CD4-positive, alpha-beta memory T cell (primary cell): ENCODE data around the gene SNCA. TPM values are rescaled to one million over a fixed set of nuclear protein-coding genes. Genes with fewer than 3 reads are reported as not detected.

ENCODE experiments used
- CTCF ChIA-PET: fragments of 350-600 bp; sonication (Branson Sonifier 250); formaldehyde crosslinking; loops from one replicate; lab custom pipeline; 2021; ENCODE audit warnings: inconsistent platforms; ENCODE audit not compliant: partially characterized antibody; lab: Charles Lee
- POLR2A ChIA-PET: fragments of 350-600 bp; sonication (Branson Sonifier 250); formaldehyde crosslinking; loops from one replicate; lab custom pipeline; 2021; ENCODE audit not compliant: partially characterized antibody; lab: Charles Lee
- DNase-seq, 5 donors: peaks; one replicate each; pipeline versions ENCODE4 v3.0.0 to v3.0.0-alpha.2; 2020 to 2022; ENCODE audit warnings: mixed read lengths in 1 of 5
- H3K27ac ChIP-seq: one replicate; pipeline ENCODE4 v1.7.0; 2013; ENCODE audit warnings: low read depth, low read length
- H3K27me3 ChIP-seq: 2 replicates; pipeline ENCODE4 v1.7.0; 2013; ENCODE audit warnings: mild to moderate bottlenecking, low read length, moderate library complexity; ENCODE audit not compliant: insufficient read depth
- H3K36me3 ChIP-seq: 2 replicates; pipeline ENCODE4 v1.7.0; 2013; ENCODE audit warnings: mild to moderate bottlenecking, low read length, moderate library complexity; ENCODE audit not compliant: insufficient read depth
- H3K4me1 ChIP-seq: 2 replicates; pipeline ENCODE4 v1.7.0; 2013; ENCODE audit warnings: mild to moderate bottlenecking, low read length, moderate library complexity; ENCODE audit not compliant: insufficient read depth
- H3K4me3 ChIP-seq, 2 donors: one replicate each; pipeline ENCODE4 v1.7.0; 2013; ENCODE audit warnings: low read length in 2 of 2, mild to moderate bottlenecking in 1 of 2
- H3K9me3 ChIP-seq, 2 donors: one replicate each; pipeline ENCODE4 v1.7.0; 2013; ENCODE audit warnings: low read length in 2 of 2, control low read depth in 1 of 2; ENCODE audit not compliant: control insufficient read depth in 1 of 2
- H3K27ac Mint-ChIP-seq, 7 donors: one replicate each; pipeline ENCODE4 v1.8.0; 2020 to 2021; ENCODE audit warnings: mixed read lengths in 7 of 7, mild to moderate bottlenecking in 6 of 7, inconsistent platforms in 3 of 7, moderate library complexity in 3 of 7
- H3K27me3 Mint-ChIP-seq, 2 donors: one replicate each; pipeline ENCODE4 v1.8.0; 2020 to 2021; ENCODE audit warnings: mixed read lengths in 2 of 2
- H3K36me3 Mint-ChIP-seq, 2 donors: one replicate each; pipeline ENCODE4 v1.8.0; 2020 to 2021; ENCODE audit warnings: mixed read lengths in 2 of 2, inconsistent platforms in 1 of 2, mild to moderate bottlenecking in 1 of 2
- H3K4me1 Mint-ChIP-seq, 4 donors: one replicate each; pipeline ENCODE4 v1.8.0; 2020 to 2021; ENCODE audit warnings: mixed read lengths in 4 of 4, mild to moderate bottlenecking in 1 of 4
- H3K4me3 Mint-ChIP-seq, 8 donors: one replicate each; pipeline ENCODE4 v1.8.0; 2020 to 2021; ENCODE audit warnings: mixed read lengths in 8 of 8, mild to moderate bottlenecking in 7 of 8, moderate library complexity in 6 of 8, inconsistent platforms in 3 of 8
- H3K9me3 Mint-ChIP-seq, 8 donors: one replicate each; pipeline ENCODE4 v1.8.0; 2020 to 2021; ENCODE audit warnings: mixed read lengths in 8 of 8, mild to moderate bottlenecking in 5 of 8, inconsistent platforms in 3 of 8, moderate library complexity in 1 of 8
- intact Hi-C: fragments of 100-400 bp; cut with micrococcal nuclease; formaldehyde crosslinking; loops from one replicate; pipeline ENCODE4 v1.15.1; 2023
- polyA plus RNA-seq, 2 donors: library from polyadenylated mRNA; unstranded; fragments of 300-500 nt; fragmentation: Illumina TruSeq; gene quantifications; one replicate each; pipeline ENCODE4 v1.2.3, GENCODE V29; 2021
- total RNA-seq, 2 experiments: library from RNA; stranded (reverse); gene quantifications; one replicate each; pipeline ENCODE4 v1.2.3, GENCODE V29; 2021

Gene SNCA
- total and polyA plus RNA-seq, 4 experiments from 2014 or later = 0.70 to 1.8 (median 1.4) TPM

DNA sequence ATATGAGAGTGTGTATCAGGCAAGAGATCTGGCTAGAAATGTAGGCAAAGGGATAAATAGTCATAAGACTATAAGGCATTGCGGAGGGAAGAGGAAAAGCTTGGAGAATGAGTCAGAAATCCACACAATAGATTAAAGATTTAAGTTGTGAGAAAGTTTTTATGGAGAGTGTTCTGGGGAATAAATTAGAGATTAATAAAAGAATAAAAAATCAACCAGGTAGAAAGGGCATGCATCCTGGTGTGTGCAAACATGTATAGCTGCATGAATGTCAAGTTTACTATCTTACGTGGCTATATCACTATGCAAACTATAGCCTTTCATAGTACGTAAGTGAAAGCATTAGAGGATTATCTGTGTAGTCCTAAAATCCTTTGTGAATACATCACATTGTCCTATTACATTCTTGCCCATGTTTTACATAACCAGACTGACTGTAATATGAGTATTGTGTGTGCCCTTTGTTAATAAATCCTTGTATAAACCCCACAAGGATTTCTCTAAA lies 36.9 kb downstream of the SNCA start:
- Histone ChIP-seq H3K27ac (no peak overlapping the region), H3K4me1 (no peaks in the 10 kb centered on the region), H3K36me3 (no peaks in the 10 kb centered on the region), H3K27me3 (no peaks in the 10 kb centered on the region), H3K4me3 (no peak overlapping the region), H3K9me3 (no peaks in the 10 kb centered on the region)
- H3K9me3 Mint-ChIP-seq = no peaks in the 10 kb centered on the region
- intact Hi-C loops = no loop called here
- H3K4me3 Mint-ChIP-seq = no peak overlapping the region
- CTCF ChIA-PET = no interaction called here
- no peak overlapping the region for H3K27ac Mint-ChIP-seq
- no peaks in the 10 kb centered on the region for H3K36me3 Mint-ChIP-seq
- H3K4me1 Mint-ChIP-seq = no peaks in the 10 kb centered on the region
- DNase-seq = no peak
- peaks cover 1 to 2% of the 10 kb centered on the region in 2 donors for H3K27me3 Mint-ChIP-seq
- POLR2A ChIA-PET = no interaction called here

- no peaks in the 10 kb centered on the region for H3K36me3 Mint-ChIP-seq
- peaks cover 1 to 2% of the 10 kb centered on the region in 2 donors for H3K27me3 Mint-ChIP-seq
- H3K4me1 Mint-ChIP-seq = no peaks in the 10 kb centered on the region
- Histone ChIP-seq H3K9me3 (no peaks in the 10 kb centered on the region), H3K27ac (no peak overlapping the region), H3K4me1 (no peaks in the 10 kb centered on the region), H3K27me3 (no peaks in the 10 kb centered on the region), H3K36me3 (no peaks in the 10 kb centered on the region), H3K4me3 (no peak overlapping the region)
- POLR2A ChIA-PET = no interaction called here
- intact Hi-C loops = no loop called here
- H3K4me3 Mint-ChIP-seq = no peak overlapping the region
- H3K9me3 Mint-ChIP-seq = no peaks in the 10 kb centered on the region
- DNase-seq = no peak
- CTCF ChIA-PET = no interaction called here
- no peak overlapping the region for H3K27ac Mint-ChIP-seq
These were observed 37.9 kb downstream of the SNCA start for GRCh38 chr4:89799071-89799470.

GRCh38 chr4:89797117-89797516 lies 39.8 kb downstream of the SNCA start:
- intact Hi-C loops = no loop called here
- DNase-seq = no peak
- H3K27me3 Mint-ChIP-seq = peaks cover 0 to 1% of the 10 kb centered on the region in 2 donors
- no peaks in the 10 kb centered on the region for H3K9me3 Mint-ChIP-seq
- ChIA-PET POLR2A (no interaction called here), CTCF (no interaction called here)
- H3K36me3 Mint-ChIP-seq = no peaks in the 10 kb centered on the region
- no peaks in the 10 kb centered on the region for H3K27me3 ChIP-seq
- no peaks in the 10 kb centered on the region for H3K4me1 ChIP-seq
- no peak overlapping the region for H3K27ac ChIP-seq
- H3K9me3 ChIP-seq = no peaks in the 10 kb centered on the region
- H3K4me1 Mint-ChIP-seq = no peaks in the 10 kb centered on the region
- H3K36me3 ChIP-seq = no peaks in the 10 kb centered on the region
- no peak overlapping the region for H3K27ac Mint-ChIP-seq
- no peak overlapping the region for H3K4me3 ChIP-seq
- no peak overlapping the region for H3K4me3 Mint-ChIP-seq

DNA sequence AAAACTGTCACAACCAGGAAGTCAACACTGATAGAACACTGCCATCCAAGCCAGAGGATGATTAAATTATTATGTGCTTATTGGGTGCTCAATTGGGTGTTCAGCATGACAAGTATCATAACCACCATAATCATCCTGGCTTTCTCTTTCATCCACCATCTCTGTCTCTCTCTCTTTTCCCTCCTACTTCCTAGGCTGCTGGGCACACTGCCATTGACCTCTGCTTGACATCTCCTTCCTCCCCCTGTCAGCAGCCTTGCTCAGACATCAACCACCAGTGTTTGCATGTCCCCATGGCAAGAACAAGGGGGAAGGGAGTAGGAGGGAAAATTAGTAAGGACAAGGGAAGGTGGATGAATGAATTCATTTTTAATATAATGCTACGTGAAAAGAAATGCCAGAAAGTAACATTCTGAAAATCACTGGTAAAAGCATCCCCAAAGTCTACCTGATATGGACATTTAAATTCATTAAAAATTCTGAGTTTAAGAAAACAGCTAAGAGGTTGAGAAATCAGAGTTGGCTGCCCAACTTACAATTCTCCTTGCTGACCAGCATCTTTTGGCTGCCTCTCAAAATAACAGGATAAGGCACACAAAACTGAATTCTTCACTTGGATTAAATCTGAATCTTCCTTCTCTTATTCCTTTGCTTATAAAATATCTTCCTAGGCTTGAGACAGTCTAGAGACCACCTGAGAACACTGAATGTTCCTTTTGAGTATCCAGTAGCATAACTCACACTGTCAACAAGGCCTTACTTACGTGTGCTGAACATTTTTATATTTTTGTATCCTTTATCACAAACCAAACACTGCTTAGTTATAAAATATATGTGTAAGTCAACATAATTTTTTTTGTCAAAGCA lies 48.5 kb downstream of the SNCA start:
- peaks cover 0 to 1% (median 0%) of the 10 kb centered on the region in 8 donors for H3K9me3 Mint-ChIP-seq
- no peaks in the 10 kb centered on the region for H3K4me1 ChIP-seq
- POLR2A ChIA-PET = no interaction called here
- no peaks in the 10 kb centered on the region for H3K4me1 Mint-ChIP-seq
- no peak for DNase-seq
- no peaks in the 10 kb centered on the region for H3K36me3 ChIP-seq
- H3K4me3 Mint-ChIP-seq = no peak overlapping the region
- H3K27ac ChIP-seq = no peak overlapping the region
- intact Hi-C loops = no loop called here
- no peak overlapping the region for H3K4me3 ChIP-seq
- no peaks in the 10 kb centered on the region for H3K9me3 ChIP-seq
- peaks cover 0 to 3% of the 10 kb centered on the region in 2 donors for H3K27me3 Mint-ChIP-seq
- no peaks in the 10 kb centered on the region for H3K36me3 Mint-ChIP-seq
- H3K27ac Mint-ChIP-seq = no peak overlapping the region
- no peaks in the 10 kb centered on the region for H3K27me3 ChIP-seq
- CTCF ChIA-PET = no interaction called here

GRCh38 chr4:89784686-89785231 lies 52.2 kb downstream of the SNCA start:
- no peaks in the 10 kb centered on the region for H3K4me1 Mint-ChIP-seq
- no peak overlapping the region for H3K27ac Mint-ChIP-seq
- H3K27me3 Mint-ChIP-seq = peaks cover 0 to 5% of the 10 kb centered on the region in 2 donors
- H3K4me1 ChIP-seq = no peaks in the 10 kb centered on the region
- no peak for DNase-seq
- peaks cover 0 to 1% (median 0%) of the 10 kb centered on the region in 8 donors for H3K9me3 Mint-ChIP-seq
- H3K36me3 ChIP-seq = no peaks in the 10 kb centered on the region
- no peak overlapping the region for H3K27ac ChIP-seq
- H3K9me3 ChIP-seq = no peaks in the 10 kb centered on the region
- no peak overlapping the region for H3K4me3 Mint-ChIP-seq
- no peaks in the 10 kb centered on the region for H3K27me3 ChIP-seq
- ChIA-PET CTCF (no interaction called here), POLR2A (no interaction called here)
- intact Hi-C loops = no loop called here
- no peaks in the 10 kb centered on the region for H3K36me3 Mint-ChIP-seq
- H3K4me3 ChIP-seq = no peak overlapping the region

- DNase-seq = no peak
- no peaks in the 10 kb centered on the region for H3K36me3 ChIP-seq
- Mint-ChIP-seq H3K36me3 (no peaks in the 10 kb centered on the region), H3K4me3 (no peak overlapping the region), H3K27ac (no peak overlapping the region), H3K27me3 (peaks cover 2 to 8% of the 10 kb centered on the region in 2 donors), H3K4me1 (no peaks in the 10 kb centered on the region), H3K9me3 (peaks cover 0 to 26% (median 7%) of the 10 kb centered on the region in 8 donors)
- POLR2A ChIA-PET = no interaction called here
- H3K9me3 ChIP-seq = no peaks in the 10 kb centered on the region
- H3K27ac ChIP-seq = no peak overlapping the region
- intact Hi-C loops = no loop called here
- H3K4me3 ChIP-seq = no peak overlapping the region
- no peaks in the 10 kb centered on the region for H3K4me1 ChIP-seq
- H3K27me3 ChIP-seq = no peaks in the 10 kb centered on the region
- CTCF ChIA-PET = no interaction called here
These were observed 55.6 kb downstream of the SNCA start for GRCh38 chr4:89781321-89781720.

DNA sequence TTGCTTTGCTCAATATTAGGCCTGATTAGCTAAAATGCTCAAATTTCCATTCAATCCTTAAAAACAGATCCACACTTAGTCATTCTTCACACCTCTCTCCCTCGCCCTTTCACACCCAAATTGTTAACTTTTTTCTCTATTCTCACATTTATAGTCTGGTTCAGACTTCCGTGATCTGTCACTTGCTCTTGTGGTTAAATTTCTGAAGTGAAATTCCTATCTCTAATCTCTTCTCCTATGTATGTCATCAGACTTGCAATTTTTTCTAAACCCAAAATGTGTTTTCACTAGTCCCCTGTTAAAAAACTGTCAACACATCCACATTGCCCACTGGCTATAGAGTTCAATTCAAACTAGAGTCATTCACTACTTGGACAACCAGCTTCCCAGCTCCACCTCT lies 63.2 kb downstream of the SNCA start:
- H3K27me3 Mint-ChIP-seq = peaks cover 19 to 26% of the 10 kb centered on the region in 2 donors
- H3K4me3 Mint-ChIP-seq = no peak overlapping the region
- H3K27me3 ChIP-seq = no peaks in the 10 kb centered on the region
- peaks cover 0 to 21% (median 6%) of the 10 kb centered on the region in 8 donors for H3K9me3 Mint-ChIP-seq
- intact Hi-C loops = no loop called here
- no peaks in the 10 kb centered on the region for H3K4me1 Mint-ChIP-seq
- ChIA-PET CTCF (no interaction called here), POLR2A (no interaction called here)
- no peak overlapping the region for H3K27ac ChIP-seq
- H3K36me3 Mint-ChIP-seq = no peaks in the 10 kb centered on the region
- H3K4me1 ChIP-seq = no peaks in the 10 kb centered on the region
- H3K27ac Mint-ChIP-seq = no peak overlapping the region
- no peak for DNase-seq
- H3K9me3 ChIP-seq = no peaks in the 10 kb centered on the region
- no peak overlapping the region for H3K4me3 ChIP-seq
- H3K36me3 ChIP-seq = no peaks in the 10 kb centered on the region
